Eye (tissue), 1 donor: Measurements from ENCODE around the gene MUC22.

Source experiments
- DNase-seq: peaks from one replicate; pipeline ENCODE4 v3.0.0-alpha.2; 2015

The MUC22 gene

GRCh38 chr6:31083742-31084354, 73.6 kb downstream of the MUC22 start:
- DNase-seq: peak; percentile 62
